ENCODE results near the gene DAB1. TPM values are rescaled to one million over a fixed set of nuclear protein-coding genes. Genes with fewer than 3 reads are reported as not detected.

The DAB1 gene
- total and polyA plus RNA-seq, 2 of the 8 experiments (the other 6 are each of a cell fraction or from before 2014, with no cell fraction given): 4.4 to 11.8 TPM

DNA sequence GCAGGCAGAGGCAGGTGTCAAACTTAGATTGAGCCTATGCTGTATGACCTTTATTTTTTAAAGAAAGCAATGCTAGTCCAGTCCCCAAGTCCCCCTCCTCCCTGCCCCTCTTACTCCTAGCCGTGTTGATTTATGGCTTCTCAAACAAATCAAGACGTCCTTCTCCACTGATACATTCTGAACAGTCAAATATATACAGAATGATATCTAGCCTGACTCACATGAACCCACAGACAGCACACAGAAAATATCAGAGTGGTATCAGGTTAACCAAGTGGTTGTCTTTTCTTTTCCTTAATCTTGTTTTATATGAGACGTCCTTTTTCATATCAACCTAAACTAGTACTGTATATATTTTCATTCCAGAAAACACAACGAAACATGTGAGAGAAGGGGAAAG lies 13.4 kb downstream of the DAB1 start:
- 0 out of 4 replicates have a peak, but pooled peaks cover 0 to 2% of the 10 kb centered on the region in 2 experiments for H3K79me2 ChIP-seq (ENCODE audit: control insufficient read depth in 1 of 2, insufficient read depth in 2 of 2, low read length in 2 of 2)
- H2AK5ac ChIP-seq (ENCODE audit: low read depth, low read length): no peak overlapping the region
- no peaks in the 10 kb centered on the region for H3K27me3 ChIP-seq (replicated peaks in 1 of 4; ENCODE audit: control insufficient read depth in 3 of 4, extremely low read depth in 1 of 4, insufficient read depth in 3 of 4, low read length in 3 of 4)
- no peak overlapping the region for H3K18ac ChIP-seq (ENCODE audit: extremely low read depth, low read length)
- CTCF ChIA-PET (ENCODE audit: partially characterized antibody): no interaction called here
- H3K4ac ChIP-seq (replicated peaks; ENCODE audit: insufficient read length, low read depth, low read length): no peak overlapping the region
- H3K4me3 ChIP-seq (ENCODE audit: extremely low read depth in 1 of 4, insufficient read depth in 2 of 4, low read depth in 3 of 4, low read length in 4 of 4): no peak overlapping the region
- H3K79me1 ChIP-seq (ENCODE audit: low read depth, low read length): no peaks in the 10 kb centered on the region
- H3K4me1 ChIP-seq (replicated peaks in 1 of 4; ENCODE audit: control insufficient read depth in 3 of 4, insufficient read depth in 4 of 4, low read length in 3 of 4): peaks cover 0 to 14% (median 0%) of the 10 kb centered on the region in 4 experiments; a peak in 1 of 7 replicates
- POLR2A ChIA-PET (ENCODE audit: partially characterized antibody): no interaction called here
- no peak overlapping the region for H4K5ac ChIP-seq (ENCODE audit: insufficient read length, low read depth, low read length)
- no peak overlapping the region for H4K8ac ChIP-seq (ENCODE audit: extremely low read depth, insufficient read depth, low read length)
- H4K91ac ChIP-seq (replicated peaks; ENCODE audit: insufficient read length, low read length): no peak overlapping the region
- no peak overlapping the region for H3K9ac ChIP-seq (replicated peaks in 1 of 4; ENCODE audit: extremely low read depth in 1 of 4, low read depth in 3 of 4, low read length in 3 of 4)
- H3K23me2 ChIP-seq (ENCODE audit: low read depth, low read length): no peaks in the 10 kb centered on the region
- no peak overlapping the region for H3K23ac ChIP-seq (ENCODE audit: insufficient read length)
- no peak overlapping the region for H2BK20ac ChIP-seq (ENCODE audit: low read length)
- no peak overlapping the region for H2BK15ac ChIP-seq (ENCODE audit: low read length)
- TF ChIP-seq RBBP5 (IDR thresholded peaks at IDR 0.05; ENCODE audit: borderline replicate concordance, low read depth, low read length) (no peak), BRCA1 (IDR thresholded peaks at IDR 0.05; ENCODE audit: low read depth, low read length) (no peak), JUN (IDR thresholded peaks at IDR 0.05; ENCODE audit: low read depth, low read length) (no peak), HDAC2 (IDR thresholded peaks at IDR 0.05; ENCODE audit: borderline replicate concordance in 1 of 2, low read depth in 2 of 2, low read length in 2 of 2) (no peak), TAF1 (IDR thresholded peaks at IDR 0.05; ENCODE audit: low read depth, low read length) (no peak), RAD21 (IDR thresholded peaks at IDR 0.05 in 1 of 2, conservative IDR thresholded peaks at IDR 0.05 in 1 of 2; ENCODE audit: low read depth in 2 of 2, low read length in 2 of 2) (no peak)
- TF ChIP-seq, protein P1, sequence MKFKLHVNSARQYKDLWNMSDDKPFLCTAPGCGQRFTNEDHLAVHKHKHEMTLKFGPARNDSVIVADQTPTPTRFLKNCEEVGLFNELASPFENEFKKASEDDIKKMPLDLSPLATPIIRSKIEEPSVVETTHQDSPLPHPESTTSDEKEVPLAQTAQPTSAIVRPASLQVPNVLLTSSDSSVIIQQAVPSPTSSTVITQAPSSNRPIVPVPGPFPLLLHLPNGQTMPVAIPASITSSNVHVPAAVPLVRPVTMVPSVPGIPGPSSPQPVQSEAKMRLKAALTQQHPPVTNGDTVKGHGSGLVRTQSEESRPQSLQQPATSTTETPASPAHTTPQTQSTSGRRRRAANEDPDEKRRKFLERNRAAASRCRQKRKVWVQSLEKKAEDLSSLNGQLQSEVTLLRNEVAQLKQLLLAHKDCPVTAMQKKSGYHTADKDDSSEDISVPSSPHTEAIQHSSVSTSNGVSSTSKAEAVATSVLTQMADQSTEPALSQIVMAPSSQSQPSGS (IDR thresholded peaks at IDR 0.05; ENCODE audit: low read length): no peak
- no peak overlapping the region for H2BK12ac ChIP-seq (ENCODE audit: low read depth, low read length)
- H2BK120ac ChIP-seq (replicated peaks; ENCODE audit: low read depth, low read length): no peak overlapping the region
- H3K27ac ChIP-seq (ENCODE audit: low read depth, low read length): no peak overlapping the region
- no peaks in the 10 kb centered on the region for H3K9me3 ChIP-seq (ENCODE audit: insufficient read depth in 2 of 2, low read depth in 1 of 2, low read length in 1 of 2)
- no peak for DNase-seq (ENCODE audit: low read depth in 1 of 2, low spot score in 2 of 2)
- H3K4me2 ChIP-seq (ENCODE audit: insufficient read depth in 1 of 2, low read depth in 2 of 2, low read length in 2 of 2): no peak overlapping the region
- WGBS, 2 experiments (ENCODE audit: extremely low coverage in 1 of 2, insufficient coverage in 1 of 2, insufficient read length in 1 of 2, insufficient replicate concordance in 2 of 2, low coverage in 1 of 2, low lambda C conversion rate in 2 of 2, missing lambda C conversion rate in 1 of 2): 88% methylated on average over 4 of the region's 4 CpGs; no CpG with 5 or more reads in 1 of the 2 experiments
- H4K20me1 ChIP-seq (replicated peaks in 1 of 2; ENCODE audit: control insufficient read depth in 1 of 2, insufficient read depth in 2 of 2, low read length in 2 of 2): no peaks in the 10 kb centered on the region
- H3K36me3 ChIP-seq (ENCODE audit: control insufficient read depth in 2 of 4, insufficient read depth in 4 of 4, low read length in 3 of 4): no peaks in the 10 kb centered on the region
- FAIRE-seq: no peak
- H3K56ac ChIP-seq (replicated peaks; ENCODE audit: insufficient read length, low read depth, low read length): no peak overlapping the region
- H2BK5ac ChIP-seq (ENCODE audit: low read depth, low read length): no peak overlapping the region
- H3K14ac ChIP-seq (ENCODE audit: insufficient read length): no peak overlapping the region
- H2AFZ ChIP-seq (ENCODE audit: low read length): no peak overlapping the region

All from H1 (cell line).